ENCODE measurements around the gene DFFA. TPM values are rescaled to one million over a fixed set of nuclear protein-coding genes. Genes with fewer than 3 reads are reported as not detected.
A peak's percentile ranks its signal among the peaks of the same experiment; 100 is the strongest.
"Not testable (repeated sequence)": the region's sequence is repeated elsewhere in the genome, so short reads cannot be mapped to it uniquely, and the experiment has no call there.

DFFA gene
- total RNA-seq, 1 donor from 2014 or later: 52.9 TPM

DNA sequence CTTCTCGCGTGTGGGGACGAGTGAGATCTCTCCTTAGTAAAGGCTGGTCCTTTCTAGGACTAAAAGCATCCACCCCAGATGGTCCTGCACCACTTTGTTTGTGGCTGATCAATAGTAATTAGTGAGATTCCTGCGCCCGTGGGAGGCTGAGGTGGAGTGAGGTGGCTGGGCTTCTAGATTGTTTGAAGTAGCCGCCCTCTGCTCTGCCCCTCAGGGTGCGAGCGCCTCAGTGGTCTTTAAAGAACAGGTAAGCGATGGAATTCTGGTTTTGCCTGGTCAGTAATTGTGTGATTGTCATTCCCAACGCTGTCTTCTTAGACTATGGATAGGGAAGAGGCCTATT, 23.1 kb upstream of the DFFA start:
- Mint-ChIP-seq H3K27ac (peak overlapping the region; percentile 91), H3K27me3 (ENCODE audit: low read depth) (no peaks in the 10 kb centered on the region), H3K9me3 (no peaks in the 10 kb centered on the region), H3K4me1 (ENCODE audit: low read depth) (peaks cover 49% of the 10 kb centered on the region), H3K36me3 (ENCODE audit: low read depth) (peaks cover 23% of the 10 kb centered on the region), H3K4me3 (ENCODE audit: low read depth) (peak overlapping the region; percentile 77)
- DNase-seq (ENCODE audit: low spot score): no peak
- intact Hi-C loops (cut with micrococcal nuclease): loop anchor here (1.0 to 5.0 kb wide), 6 partner anchors 15 to 517 kb away; partner anchors contain the start of genes CENPS, DFFA and TARDBP

DNA sequence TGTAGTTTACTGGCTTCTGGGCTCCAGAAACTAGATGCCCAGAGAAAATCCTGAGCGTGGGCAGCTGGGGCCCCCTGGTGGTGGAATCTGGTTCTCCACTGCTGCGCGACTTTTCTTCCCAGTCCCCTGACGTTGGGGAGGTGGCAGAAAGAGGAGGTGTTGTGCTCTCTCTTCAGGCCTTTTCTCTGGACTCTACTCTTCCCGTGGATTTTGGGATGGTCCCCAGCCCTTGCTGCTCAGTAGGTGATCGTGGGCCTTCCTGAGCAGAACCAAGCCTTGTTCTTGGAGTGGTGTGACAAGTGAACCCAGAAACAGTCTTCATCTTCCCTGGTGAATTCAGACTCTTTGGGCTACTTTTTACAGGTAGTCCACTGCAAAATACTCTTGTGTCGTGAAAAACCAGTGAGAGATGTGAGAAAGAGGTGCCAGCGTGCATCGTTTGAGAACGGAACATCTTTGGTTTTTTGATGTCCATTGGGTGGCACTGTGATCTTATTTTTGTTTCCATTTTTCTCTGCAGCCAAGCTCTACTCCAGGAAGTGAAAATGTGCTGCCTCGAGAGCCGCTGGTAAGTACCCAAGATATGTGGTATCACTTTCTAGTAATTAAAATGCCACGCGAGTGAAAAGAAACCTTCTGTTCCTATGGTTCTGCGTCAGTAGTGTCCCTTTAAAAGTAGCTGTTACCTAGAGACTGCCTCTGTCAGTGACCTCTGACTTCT, 22.6 kb upstream of the DFFA start:
- intact Hi-C loops (cut with micrococcal nuclease): loop anchor here (1.0 to 5.0 kb wide), 6 partner anchors 15 to 517 kb away; partner anchors contain the start of genes CENPS, DFFA and TARDBP
- H3K36me3 Mint-ChIP-seq (ENCODE audit: low read depth): peaks cover 23% of the 10 kb centered on the region
- H3K4me1 Mint-ChIP-seq (ENCODE audit: low read depth): peaks cover 50% of the 10 kb centered on the region
- peak overlapping the region; percentile 77 for H3K4me3 Mint-ChIP-seq (ENCODE audit: low read depth)
- no peaks in the 10 kb centered on the region for H3K9me3 Mint-ChIP-seq
- H3K27ac Mint-ChIP-seq: peak overlapping the region; percentile 91
- H3K27me3 Mint-ChIP-seq (ENCODE audit: low read depth): no peaks in the 10 kb centered on the region
- DNase-seq (ENCODE audit: low spot score): peak; percentile 73

DNA sequence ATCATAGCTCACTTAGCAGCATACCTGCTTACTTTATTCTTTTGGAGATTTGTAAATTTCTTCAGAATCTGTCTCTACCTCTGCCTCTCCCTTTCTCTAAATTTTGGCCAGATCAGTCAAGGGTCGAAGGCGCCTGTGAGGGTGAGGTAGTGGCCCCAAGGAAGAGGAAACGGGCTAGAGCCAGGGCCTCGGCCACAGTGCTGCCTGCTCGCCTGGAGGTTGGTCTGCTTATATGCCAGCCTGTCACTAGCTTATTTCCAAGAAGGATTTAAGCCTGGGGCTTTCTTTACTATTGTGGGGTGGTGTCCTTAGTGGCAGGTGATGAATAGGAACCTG, 22.1 kb upstream of the DFFA start:
- Mint-ChIP-seq H3K36me3 (ENCODE audit: low read depth) (peaks cover 26% of the 10 kb centered on the region), H3K4me3 (ENCODE audit: low read depth) (no peak overlapping the region), H3K9me3 (no peaks in the 10 kb centered on the region), H3K27ac (no peak overlapping the region), H3K27me3 (ENCODE audit: low read depth) (no peaks in the 10 kb centered on the region), H3K4me1 (ENCODE audit: low read depth) (peaks cover 52% of the 10 kb centered on the region)
- DNase-seq (ENCODE audit: low spot score): no peak
- intact Hi-C loops (cut with micrococcal nuclease): no loop called here

GRCh38 chr1:10490286-10490970, 18.1 kb upstream of the DFFA start:
- H3K4me3 Mint-ChIP-seq (ENCODE audit: low read depth): no peak overlapping the region
- DNase-seq (ENCODE audit: low spot score): no peak
- no peaks in the 10 kb centered on the region for H3K27me3 Mint-ChIP-seq (ENCODE audit: low read depth)
- no peaks in the 10 kb centered on the region for H3K9me3 Mint-ChIP-seq
- peaks cover 15% of the 10 kb centered on the region for H3K36me3 Mint-ChIP-seq (ENCODE audit: low read depth)
- H3K4me1 Mint-ChIP-seq (ENCODE audit: low read depth): peaks cover 25% of the 10 kb centered on the region
- intact Hi-C loops (cut with micrococcal nuclease): no loop called here
- no peak overlapping the region for H3K27ac Mint-ChIP-seq

DNA sequence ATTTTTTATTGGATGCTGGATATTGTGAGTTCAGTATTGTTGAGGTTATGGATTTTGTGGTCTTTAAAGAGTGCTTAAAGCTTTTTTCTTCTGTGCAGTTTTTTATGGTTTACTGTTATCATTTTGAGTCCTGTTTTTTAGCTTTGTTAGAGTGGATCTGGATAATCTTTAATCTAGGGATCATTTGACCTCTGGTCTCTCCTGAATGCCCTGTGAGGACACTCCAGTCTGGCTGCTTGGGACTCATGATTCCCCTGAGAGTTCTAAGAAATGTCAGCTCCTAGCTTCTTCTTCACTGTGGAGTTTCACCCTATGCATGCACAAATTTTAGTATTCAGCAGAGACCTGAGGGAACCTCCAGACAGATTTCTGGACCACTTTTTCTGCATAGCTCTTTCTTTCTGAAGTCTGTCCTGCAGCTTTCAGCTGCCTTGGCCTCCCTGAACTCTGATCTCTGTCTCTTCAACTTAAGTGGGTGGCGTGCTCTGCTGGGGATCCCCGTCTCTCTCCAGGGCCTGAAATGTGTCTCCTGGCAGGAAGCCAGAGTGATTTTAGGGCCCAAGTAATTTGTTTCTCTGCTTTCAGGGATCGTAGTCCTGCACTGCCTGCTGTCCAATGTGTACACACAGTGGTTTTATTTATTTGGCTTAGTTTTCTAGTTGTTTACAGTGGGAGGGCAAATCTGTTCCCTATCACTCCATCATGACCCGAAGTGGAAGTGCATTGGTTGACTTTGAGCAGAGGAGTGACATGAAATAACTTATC, 17.1 kb upstream of the DFFA start:
- Mint-ChIP-seq H3K27ac (no peak overlapping the region), H3K4me3 (ENCODE audit: low read depth) (no peak overlapping the region)
- intact Hi-C loops (cut with micrococcal nuclease): no loop called here

GRCh38 chr1:10484521-10484920, 12.2 kb upstream of the DFFA start:
- H3K27me3 Mint-ChIP-seq (ENCODE audit: low read depth): no peaks in the 10 kb centered on the region
- no peak overlapping the region for H3K27ac Mint-ChIP-seq
- H3K9me3 Mint-ChIP-seq: no peaks in the 10 kb centered on the region
- peaks cover 5% of the 10 kb centered on the region for H3K4me1 Mint-ChIP-seq (ENCODE audit: low read depth)
- intact Hi-C loops (cut with micrococcal nuclease): no loop called here
- DNase-seq (ENCODE audit: low spot score): no peak
- H3K36me3 Mint-ChIP-seq (ENCODE audit: low read depth): peaks cover 12% of the 10 kb centered on the region
- H3K4me3 Mint-ChIP-seq (ENCODE audit: low read depth): no peak overlapping the region

More for the DNA sequence above, 17.1 kb upstream of the DFFA start:
- DNase-seq (ENCODE audit: low spot score): no peak
- no peaks in the 10 kb centered on the region for H3K27me3 Mint-ChIP-seq (ENCODE audit: low read depth)
- no peaks in the 10 kb centered on the region for H3K9me3 Mint-ChIP-seq
- H3K4me1 Mint-ChIP-seq (ENCODE audit: low read depth): peaks cover 16% of the 10 kb centered on the region
- H3K36me3 Mint-ChIP-seq (ENCODE audit: low read depth): peaks cover 15% of the 10 kb centered on the region

- no peaks in the 10 kb centered on the region for H3K9me3 Mint-ChIP-seq
- no peak for DNase-seq (ENCODE audit: low spot score)
- no peak overlapping the region for H3K4me3 Mint-ChIP-seq (ENCODE audit: low read depth)
- peaks cover 11% of the 10 kb centered on the region for H3K4me1 Mint-ChIP-seq (ENCODE audit: low read depth)
- H3K36me3 Mint-ChIP-seq (ENCODE audit: low read depth): peaks cover 7% of the 10 kb centered on the region
- no peak overlapping the region for H3K27ac Mint-ChIP-seq
- intact Hi-C loops (cut with micrococcal nuclease): no loop called here
- no peaks in the 10 kb centered on the region for H3K27me3 Mint-ChIP-seq (ENCODE audit: low read depth)
Observed at GRCh38 chr1:10480614-10481013, 8.3 kb upstream of the DFFA start.

DNA sequence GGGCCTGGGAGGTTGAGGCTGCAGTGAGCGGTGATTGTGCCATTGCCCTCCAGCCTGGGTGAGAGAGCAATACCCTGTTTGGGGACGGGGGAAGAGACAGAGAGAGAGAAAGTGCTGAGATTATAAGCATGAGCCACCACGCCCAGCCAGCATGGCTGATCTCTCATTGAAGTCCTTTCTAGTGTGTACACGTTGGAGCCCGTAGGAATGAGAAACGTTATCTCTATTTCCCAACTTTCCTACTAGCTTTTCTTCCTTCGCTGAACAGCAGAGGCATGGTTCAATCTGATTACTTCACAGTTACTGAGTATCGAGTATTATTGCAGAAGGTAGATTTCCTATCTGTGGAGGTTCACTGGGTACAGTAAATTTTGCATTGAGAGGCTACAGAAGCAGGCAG, 7.0 kb upstream of the DFFA start:
- Mint-ChIP-seq H3K27me3 (ENCODE audit: low read depth) (no peaks in the 10 kb centered on the region), H3K9me3 (no peaks in the 10 kb centered on the region), H3K4me3 (ENCODE audit: low read depth) (no peak overlapping the region), H3K27ac (no peak overlapping the region), H3K36me3 (ENCODE audit: low read depth) (peaks cover 5% of the 10 kb centered on the region), H3K4me1 (ENCODE audit: low read depth) (peaks cover 14% of the 10 kb centered on the region)
- no peak for DNase-seq (ENCODE audit: low spot score)
- intact Hi-C loops (cut with micrococcal nuclease): no loop called here

DNA sequence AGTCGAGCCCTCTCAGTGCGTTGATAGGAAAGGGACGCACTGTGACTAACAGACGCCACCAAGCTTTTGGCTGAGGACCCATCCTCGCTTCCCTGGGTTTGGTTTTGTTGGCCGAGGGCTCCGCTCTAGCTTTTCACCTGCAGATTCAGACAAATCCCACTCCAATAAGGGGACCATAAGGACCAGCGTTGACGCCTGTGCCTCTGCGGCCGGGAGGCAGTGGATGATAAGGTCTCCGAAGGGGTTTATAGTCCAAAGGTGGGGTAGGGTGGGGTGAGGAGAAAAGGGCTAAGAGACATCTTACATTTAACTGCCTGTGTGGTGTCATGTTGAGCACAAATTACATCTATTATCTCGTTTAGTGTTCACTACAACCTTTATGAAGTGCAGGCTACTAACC, 3.2 kb upstream of the DFFA start:
- H3K4me3 Mint-ChIP-seq (ENCODE audit: low read depth): peak overlapping the region; percentile 90
- intact Hi-C loops (cut with micrococcal nuclease): loop anchor here (2.0 kb wide), 1 partner anchor 77 kb away; the partner anchor contains the start of gene PGD
- no peaks in the 10 kb centered on the region for H3K27me3 Mint-ChIP-seq (ENCODE audit: low read depth)
- peak overlapping the region; percentile 84 for H3K27ac Mint-ChIP-seq
- no peaks in the 10 kb centered on the region for H3K9me3 Mint-ChIP-seq
- peaks cover 30% of the 10 kb centered on the region for H3K4me1 Mint-ChIP-seq (ENCODE audit: low read depth)
- no peak for DNase-seq (ENCODE audit: low spot score)
- peaks cover 9% of the 10 kb centered on the region for H3K36me3 Mint-ChIP-seq (ENCODE audit: low read depth)

GRCh38 chr1:10474613-10475507, 2.5 kb upstream of the DFFA start, which contains the start of gene PEX14:
Gene PEX14, plus strand, starts transcription at chr1:10474950. Its CDS starts 17 bp downstream, at chr1:10474967.
- peak within 1 kb of the TSS; percentile 86 for H3K27ac Mint-ChIP-seq
- DNase-seq (ENCODE audit: low spot score): peak; percentile 85
- H3K36me3 Mint-ChIP-seq (ENCODE audit: low read depth): peaks cover 9% of the 10 kb centered on the region
- intact Hi-C loops (cut with micrococcal nuclease): loop anchor here (2.0 kb wide), 1 partner anchor 76 kb away; the partner anchor contains the start of gene PGD
- peak within 1 kb of the TSS; percentile 90 for H3K4me3 Mint-ChIP-seq (ENCODE audit: low read depth)
- H3K9me3 Mint-ChIP-seq: no peaks in the 10 kb centered on the region
- no peaks in the 10 kb centered on the region for H3K27me3 Mint-ChIP-seq (ENCODE audit: low read depth)
- H3K4me1 Mint-ChIP-seq (ENCODE audit: low read depth): peaks cover 30% of the 10 kb centered on the region

- H3K36me3 Mint-ChIP-seq (ENCODE audit: low read depth); DNase-seq (ENCODE audit: low spot score); H3K9me3 Mint-ChIP-seq; H3K27me3 Mint-ChIP-seq (ENCODE audit: low read depth): not testable (repeated sequence)
- intact Hi-C loops (cut with micrococcal nuclease): loop anchor here (2.0 kb wide), 1 partner anchor 75 kb away; the partner anchor contains the start of gene PGD
- peak overlapping the region; percentile 90 for H3K4me3 Mint-ChIP-seq (ENCODE audit: low read depth)
- peaks cover 30% of the 10 kb centered on the region for H3K4me1 Mint-ChIP-seq (ENCODE audit: low read depth)
- H3K27ac Mint-ChIP-seq: peak overlapping the region; percentile 86
Observed at GRCh38 chr1:10474309-10474612, 1.9 kb upstream of the DFFA start.

DNA sequence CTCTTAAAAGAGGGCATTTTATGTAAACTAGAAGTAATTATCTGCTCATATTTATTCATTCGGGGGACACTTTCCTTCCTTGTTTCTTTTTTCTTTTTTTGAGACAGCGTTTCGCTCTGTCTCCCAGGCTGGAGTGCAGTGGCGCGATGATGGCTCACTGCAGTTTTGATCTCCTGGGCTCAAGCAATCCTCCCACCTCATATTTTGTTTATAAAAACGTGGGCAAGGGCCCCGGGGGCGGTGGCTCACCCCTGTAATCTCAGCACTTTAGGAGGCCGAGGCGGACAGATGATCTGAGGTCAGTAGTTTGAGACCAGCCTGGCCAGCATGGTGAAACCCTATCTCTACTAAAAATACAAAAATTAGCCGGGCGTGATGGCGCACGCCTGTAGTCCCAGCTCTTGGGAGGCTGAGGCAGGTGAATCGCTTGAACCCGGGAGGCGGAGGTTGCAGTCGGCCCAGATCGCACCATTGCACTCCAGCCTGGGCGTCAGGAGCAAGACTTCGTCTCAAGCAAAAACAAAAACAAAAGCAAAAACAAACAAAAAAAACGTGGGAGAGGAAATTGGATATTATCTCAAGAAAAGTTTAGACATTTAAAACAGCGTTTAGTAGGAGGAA, 926 bp upstream of the DFFA start:
- no peak for DNase-seq (ENCODE audit: low spot score)
- intact Hi-C loops (cut with micrococcal nuclease): no loop called here
- H3K4me1 Mint-ChIP-seq (ENCODE audit: low read depth): peaks cover 30% of the 10 kb centered on the region
- no peaks in the 10 kb centered on the region for H3K9me3 Mint-ChIP-seq
- peaks cover 16% of the 10 kb centered on the region for H3K36me3 Mint-ChIP-seq (ENCODE audit: low read depth)
- H3K27ac Mint-ChIP-seq: peak overlapping the region; percentile 93
- H3K4me3 Mint-ChIP-seq (ENCODE audit: low read depth): peak overlapping the region; percentile 33
- no peaks in the 10 kb centered on the region for H3K27me3 Mint-ChIP-seq (ENCODE audit: low read depth)

Measured in activated T-helper 2 cell treated with anti-CD3 and anti-CD28 coated beads, Interferon-gamma antibody, Interleukin-2, Interleukin-4, amounts not matched to agents 10 μg/mL and 5 μg/mL and 100 μg/mL, durations not matched to agents 14 hours and 24 hours and 36 hours (primary cell).